Measurements from ENCODE around the gene TSPAN1. TPM values are rescaled to one million over a fixed set of nuclear protein-coding genes. Genes with fewer than 3 reads are reported as not detected.

The TSPAN1 gene
- total RNA-seq, 1 experiment from 2014 or later = 134 TPM

DNA sequence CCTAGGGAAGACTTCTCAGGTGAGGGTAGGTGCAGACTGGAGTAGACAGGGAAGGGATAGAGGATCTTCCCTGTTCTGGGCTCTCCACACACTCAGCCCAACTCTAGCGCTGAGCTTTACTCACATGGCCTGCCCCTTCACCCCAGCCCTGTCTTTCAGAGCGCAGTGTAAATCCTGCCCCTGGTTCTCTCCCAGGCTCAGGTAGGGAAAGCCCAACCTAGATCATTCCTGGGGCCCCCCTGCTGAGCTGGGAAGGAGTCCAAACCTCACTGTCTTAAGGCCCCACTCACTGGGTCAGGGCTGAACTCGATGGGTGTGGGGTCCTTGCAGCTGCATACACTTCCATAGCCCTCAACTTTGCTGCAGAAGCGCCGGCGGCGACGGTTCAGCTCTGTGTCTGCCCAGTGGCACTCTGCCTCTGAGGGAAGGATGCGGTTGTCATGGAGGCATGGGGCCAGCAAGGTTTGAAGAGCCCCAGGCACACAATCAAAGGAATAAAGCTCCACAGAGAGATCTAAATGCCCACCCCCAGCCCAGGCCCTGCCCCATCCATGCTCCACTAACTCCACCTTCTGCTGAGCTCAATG is 19.2 kb downstream of the TSPAN1 start:
- no peak overlapping the region for H3K27ac ChIP-seq
- no peak overlapping the region for H3K4me3 ChIP-seq
- TF ChIP-seq CTCF (conservative IDR thresholded peaks at IDR 0.05) (no peak), EZH2 (IDR thresholded peaks at IDR 0.05; ENCODE audit: low read depth) (no peak)
- H3K9me2 ChIP-seq (ENCODE audit: insufficient read depth) = no peaks in the 10 kb centered on the region
- POLR2A ChIA-PET (ENCODE audit: unreplicated experiment) = interaction anchor here (0.8 kb wide), 1 partner anchor 12 kb away, joined by 4 read pairs; no protein-coding TSS in a partner anchor
- H3F3A ChIP-seq (ENCODE audit: insufficient read depth, low read depth) = peaks cover 74% of the 10 kb centered on the region
- no TSS peak for BruUV-seq (replicated peaks)
- intact Hi-C loops (cut with micrococcal nuclease; ENCODE audit: unreplicated experiment) = no loop called here
- no peak for DNase-seq
- H3K9me3 ChIP-seq (ENCODE audit: insufficient read depth, low read depth) = no peaks in the 10 kb centered on the region
- CTCF ChIA-PET = interaction anchor here (0.6 to 1.0 kb wide), 2 partner anchors 21 to 51 kb away, joined by 3 read pairs; no protein-coding TSS in a partner anchor
- H3K4me2 ChIP-seq = no peak overlapping the region
- no peak overlapping the region for H2AFZ ChIP-seq
- peaks cover 10% of the 10 kb centered on the region for H3K4me1 ChIP-seq (replicated peaks; ENCODE audit: insufficient read depth)
- no peaks in the 10 kb centered on the region for H3K27me3 ChIP-seq (ENCODE audit: insufficient read depth, low read depth)
- H3K36me3 ChIP-seq (ENCODE audit: low read depth) = peaks cover 13% of the 10 kb centered on the region
- peaks cover 7% of the 10 kb centered on the region; the same call in 1 of the 2 replicates for H4K20me1 ChIP-seq (ENCODE audit: insufficient read depth)
- H3K79me2 ChIP-seq (ENCODE audit: low read depth) = peaks cover 12% of the 10 kb centered on the region

- Histone ChIP-seq H3K27ac (no peak overlapping the region), H3F3A (ENCODE audit: insufficient read depth, low read depth) (peaks cover 68% of the 10 kb centered on the region), H3K36me3 (ENCODE audit: low read depth) (peaks cover 6% of the 10 kb centered on the region; the same call in 1 of the 2 replicates), H3K27me3 (ENCODE audit: insufficient read depth, low read depth) (no peaks in the 10 kb centered on the region), H3K9me2 (ENCODE audit: insufficient read depth) (no peaks in the 10 kb centered on the region), H4K20me1 (ENCODE audit: insufficient read depth) (peaks cover 7% of the 10 kb centered on the region; the same call in 1 of the 2 replicates), H3K79me2 (ENCODE audit: low read depth) (peaks cover 15% of the 10 kb centered on the region), H3K4me3 (no peak overlapping the region), H3K4me2 (no peak overlapping the region), H3K4me1 (replicated peaks; ENCODE audit: insufficient read depth) (peaks cover 14% of the 10 kb centered on the region), H3K9me3 (ENCODE audit: insufficient read depth, low read depth) (no peaks in the 10 kb centered on the region), H2AFZ (no peak overlapping the region)
- no peak for TF ChIP-seq CTCF (conservative IDR thresholded peaks at IDR 0.05)
- TF ChIP-seq EZH2 (IDR thresholded peaks at IDR 0.05; ENCODE audit: low read depth) = no peak
- CTCF ChIA-PET = interaction anchor here (1.0 kb wide), 1 partner anchor 50 kb away, joined by 3 read pairs; no protein-coding TSS in a partner anchor
- intact Hi-C loops (cut with micrococcal nuclease; ENCODE audit: unreplicated experiment) = no loop called here
- POLR2A ChIA-PET (ENCODE audit: unreplicated experiment) = interaction anchor here (0.8 to 0.9 kb wide), 2 partner anchors 11 to 13 kb away, joined by 4 to 6 read pairs; no protein-coding TSS in a partner anchor
- BruUV-seq (replicated peaks) = no TSS peak
- DNase-seq = no peak
Measured at GRCh38 chr1:46194641-46195193, 19.8 kb downstream of the TSPAN1 start.

DNA sequence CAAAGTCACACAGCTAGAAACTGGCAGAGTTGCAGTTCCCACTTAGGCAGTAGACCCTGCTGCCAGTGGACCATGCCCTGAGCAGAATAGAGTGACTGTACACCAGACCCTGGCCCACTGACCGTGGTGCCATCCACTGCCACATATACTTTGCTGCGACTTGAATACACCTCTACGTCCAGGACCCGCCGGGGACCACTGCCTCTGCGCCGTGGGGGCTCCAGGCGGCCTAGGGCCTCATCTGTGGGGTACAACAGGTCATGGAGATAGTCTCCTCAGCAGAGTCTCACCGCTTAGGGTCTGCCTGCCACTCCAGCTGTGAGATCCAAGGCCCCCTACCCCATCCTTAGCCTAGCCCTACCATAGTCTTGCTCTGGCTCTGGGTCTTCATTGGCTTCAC is 21.7 kb downstream of the TSPAN1 start:
- POLR2A ChIA-PET (ENCODE audit: unreplicated experiment) = interaction anchor here (0.6 kb wide), 2 partner anchors 15 to 510 kb away, joined by 3 read pairs; partner anchors contain the start of gene GPBP1L1
- Histone ChIP-seq H4K20me1 (ENCODE audit: insufficient read depth) (no peaks in the 10 kb centered on the region), H3K4me3 (no peak overlapping the region)

More for the DNA sequence above, 21.7 kb downstream of the TSPAN1 start:
- peaks cover 5% of the 10 kb centered on the region; the same call in 1 of the 2 replicates for H3K36me3 ChIP-seq (ENCODE audit: low read depth)
- no TSS peak for BruUV-seq (replicated peaks)
- no peak overlapping the region for H2AFZ ChIP-seq
- peaks cover 15% of the 10 kb centered on the region for H3K79me2 ChIP-seq (ENCODE audit: low read depth)
- H3K9me3 ChIP-seq (ENCODE audit: insufficient read depth, low read depth) = no peaks in the 10 kb centered on the region
- peaks cover 50% of the 10 kb centered on the region for H3F3A ChIP-seq (ENCODE audit: insufficient read depth, low read depth)
- DNase-seq = no peak
- no peak for TF ChIP-seq CTCF (conservative IDR thresholded peaks at IDR 0.05)
- no peak for TF ChIP-seq EZH2 (IDR thresholded peaks at IDR 0.05; ENCODE audit: low read depth)
- H3K4me1 ChIP-seq (replicated peaks; ENCODE audit: insufficient read depth) = peaks cover 14% of the 10 kb centered on the region
- no peak overlapping the region for H3K27ac ChIP-seq
- intact Hi-C loops (cut with micrococcal nuclease; ENCODE audit: unreplicated experiment) = no loop called here
- H3K4me2 ChIP-seq = no peak overlapping the region
- no peaks in the 10 kb centered on the region for H3K9me2 ChIP-seq (ENCODE audit: insufficient read depth)
- H3K27me3 ChIP-seq (ENCODE audit: insufficient read depth, low read depth) = no peaks in the 10 kb centered on the region
- CTCF ChIA-PET = interaction anchor here (1.7 kb wide), 1 partner anchor 15 kb away, joined by 7 read pairs; no protein-coding TSS in a partner anchor
